Measurements from ENCODE around the gene WDFY2.

DNA sequence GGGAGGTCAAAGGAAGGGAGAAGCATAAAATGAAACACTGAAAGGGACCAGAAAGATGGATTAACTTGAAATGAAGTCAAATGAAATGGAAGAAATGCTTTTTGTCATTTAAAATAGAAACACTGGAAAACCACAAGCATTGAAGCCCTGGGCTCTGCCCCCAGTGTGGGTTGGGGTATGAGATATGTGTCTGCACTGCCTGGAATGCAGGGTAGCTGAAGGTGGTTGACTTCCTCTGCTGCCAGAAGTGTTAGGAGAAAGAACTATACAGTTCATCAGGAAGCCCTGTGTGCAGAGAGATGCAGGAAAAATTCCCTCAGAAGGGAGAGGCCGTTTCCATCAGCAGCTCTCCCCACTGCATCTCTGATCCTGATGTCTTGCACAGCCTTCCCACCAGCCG lies 150.5 kb downstream of the WDFY2 start:
- no peak for TF ChIP-seq POLR2A (IDR thresholded peaks at IDR 0.05)
- TF ChIP-seq, protein P1, sequence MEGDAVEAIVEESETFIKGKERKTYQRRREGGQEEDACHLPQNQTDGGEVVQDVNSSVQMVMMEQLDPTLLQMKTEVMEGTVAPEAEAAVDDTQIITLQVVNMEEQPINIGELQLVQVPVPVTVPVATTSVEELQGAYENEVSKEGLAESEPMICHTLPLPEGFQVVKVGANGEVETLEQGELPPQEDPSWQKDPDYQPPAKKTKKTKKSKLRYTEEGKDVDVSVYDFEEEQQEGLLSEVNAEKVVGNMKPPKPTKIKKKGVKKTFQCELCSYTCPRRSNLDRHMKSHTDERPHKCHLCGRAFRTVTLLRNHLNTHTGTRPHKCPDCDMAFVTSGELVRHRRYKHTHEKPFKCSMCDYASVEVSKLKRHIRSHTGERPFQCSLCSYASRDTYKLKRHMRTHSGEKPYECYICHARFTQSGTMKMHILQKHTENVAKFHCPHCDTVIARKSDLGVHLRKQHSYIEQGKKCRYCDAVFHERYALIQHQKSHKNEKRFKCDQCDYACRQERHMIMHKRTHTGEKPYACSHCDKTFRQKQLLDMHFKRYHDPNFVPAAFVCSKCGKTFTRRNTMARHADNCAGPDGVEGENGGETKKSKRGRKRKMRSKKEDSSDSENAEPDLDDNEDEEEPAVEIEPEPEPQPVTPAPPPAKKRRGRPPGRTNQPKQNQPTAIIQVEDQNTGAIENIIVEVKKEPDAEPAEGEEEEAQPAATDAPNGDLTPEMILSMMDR (IDR thresholded peaks at IDR 0.05) = no peak

Measured in upper lobe of left lung (tissue), 4 donors.